ENCODE data around the gene TNNT1.

Gene TNNT1

GRCh38 chr19:55087542-55087901, 61.5 kb downstream of the TNNT1 start:
- DNase-seq, result no peak

- no peak for DNase-seq
Measured at GRCh38 chr19:55086730-55087541, 62.1 kb downstream of the TNNT1 start.

- no peak for DNase-seq
Measured at GRCh38 chr19:55085923-55086715, 62.9 kb downstream of the TNNT1 start.

- DNase-seq, result no peak
Measured at GRCh38 chr19:55084416-55084815, 64.6 kb downstream of the TNNT1 start.

GRCh38 chr19:55083004-55083850, 65.8 kb downstream of the TNNT1 start:
- DNase-seq, result no peak
